Effector memory CD4-positive, alpha-beta T cell (primary cell): ENCODE results near the gene MYLK.

Experiments
- DNase-seq, 3 donors: peaks; one replicate each; pipeline ENCODE4 v3.0.0-alpha.2; 2020
- H3K27ac ChIP-seq: 2 replicates; pipeline ENCODE4 v1.7.0; 2013; ENCODE audit warnings: mild to moderate bottlenecking, low read length, moderate library complexity; ENCODE audit not compliant: insufficient read depth, poor library complexity, severe bottlenecking
- H3K27me3 ChIP-seq: replicated peaks from 2 replicates; pipeline ENCODE4 v1.7.0; 2013; ENCODE audit warnings: mild to moderate bottlenecking, low read length; ENCODE audit not compliant: insufficient read depth, control insufficient read depth, poor library complexity, severe bottlenecking
- H3K36me3 ChIP-seq: 2 replicates; pipeline ENCODE4 v1.7.0; 2013; ENCODE audit warnings: mild to moderate bottlenecking, low read length, moderate library complexity; ENCODE audit not compliant: control insufficient read depth, insufficient read depth
- H3K4me1 ChIP-seq: 2 replicates; pipeline ENCODE4 v1.7.0; 2013; ENCODE audit warnings: low read length, mild to moderate bottlenecking; ENCODE audit not compliant: control insufficient read depth, insufficient read depth, poor library complexity, severe bottlenecking
- H3K4me3 ChIP-seq: 2 replicates; pipeline ENCODE4 v1.7.0; 2013; ENCODE audit warnings: low read length, low read depth, mild to moderate bottlenecking; ENCODE audit not compliant: insufficient read depth, poor library complexity, severe bottlenecking
- H3K9me3 ChIP-seq: 2 replicates; pipeline ENCODE4 v1.7.0; 2013; ENCODE audit warnings: mild to moderate bottlenecking, low read length, moderate library complexity; ENCODE audit not compliant: control insufficient read depth

The MYLK gene

DNA sequence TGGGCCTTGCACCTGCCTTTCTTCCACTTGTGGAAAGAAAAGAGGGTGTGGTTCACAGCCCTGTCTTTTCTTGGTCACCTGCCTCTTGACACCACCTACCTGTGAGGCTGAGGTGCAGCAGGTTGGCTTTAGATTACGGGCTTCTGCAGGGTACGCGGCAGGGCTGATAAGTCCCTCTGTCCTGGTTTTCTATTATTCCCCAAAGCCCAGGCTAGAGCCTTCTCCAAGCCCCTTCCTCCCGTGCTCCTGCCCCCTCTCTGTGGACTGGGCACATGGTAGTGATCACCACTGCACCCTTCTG is 254.4 kb downstream of the MYLK start:
- Histone ChIP-seq H3K27me3 (no peaks in the 10 kb centered on the region), H3K9me3 (no peaks in the 10 kb centered on the region), H3K27ac (no peak overlapping the region), H3K4me1 (no peaks in the 10 kb centered on the region), H3K4me3 (no peak overlapping the region), H3K36me3 (no peaks in the 10 kb centered on the region)
- no peak for DNase-seq

DNA sequence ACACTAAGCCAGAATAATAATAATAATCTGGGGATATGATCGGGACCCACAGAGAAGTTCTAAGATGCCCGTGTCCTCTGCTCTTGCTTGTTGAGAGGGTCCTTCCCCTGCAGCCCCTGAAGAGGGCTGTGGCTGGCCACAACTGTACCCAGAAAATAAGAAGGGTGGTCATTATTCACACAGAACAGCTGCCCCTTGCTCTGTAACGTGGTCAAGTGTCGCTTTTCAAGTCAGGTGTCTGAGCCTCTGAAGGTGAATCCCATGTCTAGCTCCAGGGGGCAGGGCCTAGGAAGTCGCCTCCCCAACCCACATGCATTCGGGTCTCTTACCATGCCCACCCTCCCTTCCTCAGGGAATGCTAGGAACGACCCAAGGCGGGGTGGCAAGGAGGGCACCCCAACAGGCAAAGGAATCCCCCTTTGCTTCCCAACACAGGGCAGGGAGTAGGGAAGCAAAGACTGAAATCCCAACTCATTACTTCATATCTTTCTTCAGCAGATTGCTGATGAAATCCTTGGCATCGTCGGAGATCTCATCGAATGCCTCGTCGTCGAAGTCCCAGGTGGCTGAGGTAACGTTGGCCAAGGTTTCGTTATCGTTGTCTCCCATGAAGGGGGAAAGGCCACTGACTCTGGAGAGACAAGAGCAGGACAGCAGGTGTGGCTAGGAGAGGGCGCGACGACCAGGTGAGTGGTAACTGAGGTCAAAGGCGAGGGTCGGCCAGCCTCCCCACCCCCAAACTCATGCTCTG is 255.0 kb downstream of the MYLK start:
- H3K9me3 ChIP-seq = no peaks in the 10 kb centered on the region
- no peaks in the 10 kb centered on the region for H3K36me3 ChIP-seq
- no peak for DNase-seq
- H3K4me3 ChIP-seq = no peak overlapping the region
- no peak overlapping the region for H3K27ac ChIP-seq
- H3K4me1 ChIP-seq = no peaks in the 10 kb centered on the region
- H3K27me3 ChIP-seq = no peaks in the 10 kb centered on the region

DNA sequence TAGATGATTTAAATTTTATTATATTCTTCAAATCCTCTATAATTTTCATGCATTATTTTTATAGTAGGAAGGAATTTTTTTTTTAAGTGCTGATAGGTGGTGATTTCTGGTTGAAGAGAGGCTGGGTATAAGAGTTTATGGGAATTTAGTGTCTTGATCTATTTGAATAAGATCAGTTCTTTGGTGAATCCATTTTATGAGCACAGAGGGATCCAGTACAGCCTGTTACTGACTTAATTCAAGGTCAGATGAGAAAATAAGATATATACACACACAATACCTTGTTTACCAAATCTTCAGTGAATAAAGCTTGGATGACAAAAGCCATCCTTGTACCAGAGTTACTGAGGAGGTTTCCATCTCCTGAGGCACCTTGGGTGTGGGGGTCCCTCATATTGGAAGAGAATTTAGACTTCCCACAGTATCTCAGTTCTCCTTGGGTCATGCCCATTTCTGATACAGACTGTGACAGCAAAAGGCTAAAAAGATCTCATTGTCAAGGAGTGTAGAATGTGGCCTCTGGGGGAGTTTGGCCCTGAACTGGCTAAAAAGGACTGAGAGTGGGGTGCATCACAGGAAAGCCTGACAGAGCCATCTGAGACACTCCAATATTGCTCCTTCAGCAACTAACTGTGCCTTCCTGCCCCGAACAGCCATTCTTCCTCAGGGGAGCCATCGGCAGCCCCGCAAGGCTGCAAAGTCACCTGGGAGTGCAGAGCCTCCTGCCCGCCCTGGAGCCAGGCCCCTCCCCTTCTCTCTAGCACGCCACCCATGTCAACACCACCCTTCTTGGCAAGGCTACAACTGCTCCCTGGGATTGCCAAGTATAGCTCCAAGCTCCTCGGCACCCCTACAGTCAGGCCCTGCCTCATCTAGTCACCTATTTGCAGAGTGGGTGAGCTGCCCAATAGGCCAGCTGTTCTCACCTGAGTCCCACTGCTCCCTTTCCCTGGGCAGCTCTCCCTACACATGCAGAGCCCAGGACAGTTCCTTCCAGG is 256.2 kb downstream of the MYLK start:
- Histone ChIP-seq H3K4me1 (no peaks in the 10 kb centered on the region), H3K27ac (no peak overlapping the region), H3K27me3 (no peaks in the 10 kb centered on the region), H3K9me3 (no peaks in the 10 kb centered on the region), H3K36me3 (no peaks in the 10 kb centered on the region), H3K4me3 (no peak overlapping the region)
- DNase-seq = no peak

DNA sequence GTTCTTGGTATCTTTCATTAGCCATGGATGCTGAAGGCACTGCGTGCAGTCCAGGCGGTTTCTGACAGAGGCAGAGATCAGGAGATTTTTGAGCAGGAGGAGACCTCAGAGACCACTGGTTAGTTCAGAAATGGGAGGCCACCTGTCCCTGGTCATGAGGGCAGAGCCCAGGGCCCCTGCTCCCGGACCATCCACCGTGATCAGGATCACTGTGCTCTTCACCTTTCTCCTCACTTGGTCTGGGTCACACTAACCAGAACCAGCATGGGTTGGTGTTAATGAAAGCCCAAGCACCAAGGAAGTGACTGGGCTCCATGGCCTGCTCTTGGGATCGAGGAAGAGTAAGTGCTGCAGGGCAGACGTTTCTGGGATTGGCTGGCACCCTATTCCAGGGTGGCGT is 257.3 kb downstream of the MYLK start:
- no peaks in the 10 kb centered on the region for H3K27me3 ChIP-seq
- H3K4me1 ChIP-seq = no peaks in the 10 kb centered on the region
- no peaks in the 10 kb centered on the region for H3K36me3 ChIP-seq
- DNase-seq = no peak
- H3K9me3 ChIP-seq = no peaks in the 10 kb centered on the region
- no peak overlapping the region for H3K4me3 ChIP-seq
- H3K27ac ChIP-seq = no peak overlapping the region

DNA sequence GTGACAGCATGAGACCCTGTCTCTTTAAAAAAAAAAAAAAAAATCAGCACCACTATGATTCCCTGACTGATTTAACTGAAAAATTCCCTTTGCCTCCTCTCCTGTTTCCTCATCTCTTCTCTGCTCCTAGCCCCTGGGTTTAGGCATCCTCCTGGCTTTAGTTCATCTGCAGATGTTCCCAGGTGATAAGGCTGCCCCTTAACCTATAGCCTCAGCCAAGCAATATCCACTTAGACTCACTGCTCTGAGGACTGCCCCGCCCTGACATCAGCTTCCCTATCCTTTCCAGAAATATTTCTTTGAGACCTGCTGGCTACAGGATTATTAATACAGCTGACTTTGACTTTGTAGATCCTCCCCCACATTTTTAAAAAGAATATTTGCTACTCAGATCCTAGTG is 259.8 kb downstream of the MYLK start:
- Histone ChIP-seq H3K4me1 (no peaks in the 10 kb centered on the region), H3K36me3 (no peaks in the 10 kb centered on the region), H3K4me3 (no peak overlapping the region), H3K9me3 (no peaks in the 10 kb centered on the region), H3K27ac (no peak overlapping the region), H3K27me3 (no peaks in the 10 kb centered on the region)
- DNase-seq = no peak

DNA sequence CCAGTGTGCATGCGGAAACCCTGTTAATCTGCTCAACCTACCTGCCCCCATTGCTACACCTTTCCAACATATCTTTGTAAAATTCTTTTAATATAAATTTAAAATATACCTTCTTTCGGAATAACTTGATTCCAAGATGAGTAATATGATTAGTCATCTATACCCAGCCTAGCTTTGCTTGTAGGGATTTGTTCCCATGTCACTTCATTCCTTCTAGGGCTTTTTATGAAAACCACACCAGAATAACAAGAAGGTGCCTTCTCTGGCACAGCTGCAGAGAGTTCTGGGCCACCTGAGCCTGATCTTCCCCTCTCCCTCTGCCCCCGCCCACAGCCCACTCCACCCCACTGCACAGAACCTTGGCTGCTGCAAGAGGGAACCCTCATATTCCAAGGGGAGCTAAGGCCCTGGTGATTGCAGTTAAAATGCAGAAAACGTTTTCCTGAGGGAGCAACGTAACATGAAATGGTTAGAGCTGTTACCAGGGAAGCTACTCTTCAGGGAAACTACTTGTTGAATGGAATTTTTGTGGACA is 260.7 kb downstream of the MYLK start:
- H3K9me3 ChIP-seq = no peaks in the 10 kb centered on the region
- no peaks in the 10 kb centered on the region for H3K36me3 ChIP-seq
- no peak overlapping the region for H3K4me3 ChIP-seq
- H3K4me1 ChIP-seq = no peaks in the 10 kb centered on the region
- H3K27ac ChIP-seq = no peak overlapping the region
- DNase-seq = no peak
- no peaks in the 10 kb centered on the region for H3K27me3 ChIP-seq

DNA sequence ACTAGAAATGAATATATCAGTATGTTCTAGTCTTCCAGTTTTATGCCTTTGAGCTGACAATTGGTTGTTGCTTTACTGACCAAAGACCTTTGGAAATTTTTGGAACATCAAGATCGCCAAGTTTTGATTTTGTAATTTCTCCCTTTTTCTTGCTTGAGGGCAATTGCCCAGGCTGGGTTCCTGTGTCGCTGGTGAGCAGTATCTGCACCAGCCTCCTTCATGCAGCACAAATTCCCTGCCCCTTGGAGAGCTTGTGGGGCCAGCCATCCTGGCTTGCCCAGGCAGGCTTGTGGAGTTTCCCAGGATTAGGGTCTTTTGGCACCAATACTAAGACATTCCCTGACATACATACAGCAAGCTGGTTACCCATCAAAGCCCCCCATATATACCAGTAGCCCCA is 261.4 kb downstream of the MYLK start:
- no peak overlapping the region for H3K27ac ChIP-seq
- H3K4me3 ChIP-seq = no peak overlapping the region
- H3K27me3 ChIP-seq = no peaks in the 10 kb centered on the region
- no peak for DNase-seq
- no peaks in the 10 kb centered on the region for H3K36me3 ChIP-seq
- no peaks in the 10 kb centered on the region for H3K9me3 ChIP-seq
- no peaks in the 10 kb centered on the region for H3K4me1 ChIP-seq

DNA sequence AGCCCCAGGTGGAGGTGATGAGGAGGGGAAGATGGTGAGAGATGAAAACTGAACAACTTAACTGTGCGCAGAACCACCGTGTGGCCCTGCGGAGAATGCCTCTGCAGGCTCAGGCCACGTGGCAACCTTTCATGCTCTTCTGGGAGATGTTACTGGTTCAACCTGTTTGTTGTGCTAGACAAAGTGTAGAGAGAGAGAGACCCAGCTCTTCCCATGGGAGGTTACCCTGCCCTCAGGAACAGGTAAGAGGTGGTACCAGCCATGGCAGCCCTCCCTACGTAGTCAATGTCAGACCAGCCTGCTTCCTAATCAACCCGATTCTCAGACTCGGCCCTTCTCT is 262.3 kb downstream of the MYLK start:
- H3K4me1 ChIP-seq = no peaks in the 10 kb centered on the region
- H3K36me3 ChIP-seq = no peaks in the 10 kb centered on the region
- no peak for DNase-seq
- H3K27ac ChIP-seq = no peak overlapping the region
- H3K4me3 ChIP-seq = no peak overlapping the region
- no peaks in the 10 kb centered on the region for H3K27me3 ChIP-seq
- H3K9me3 ChIP-seq = no peaks in the 10 kb centered on the region

DNA sequence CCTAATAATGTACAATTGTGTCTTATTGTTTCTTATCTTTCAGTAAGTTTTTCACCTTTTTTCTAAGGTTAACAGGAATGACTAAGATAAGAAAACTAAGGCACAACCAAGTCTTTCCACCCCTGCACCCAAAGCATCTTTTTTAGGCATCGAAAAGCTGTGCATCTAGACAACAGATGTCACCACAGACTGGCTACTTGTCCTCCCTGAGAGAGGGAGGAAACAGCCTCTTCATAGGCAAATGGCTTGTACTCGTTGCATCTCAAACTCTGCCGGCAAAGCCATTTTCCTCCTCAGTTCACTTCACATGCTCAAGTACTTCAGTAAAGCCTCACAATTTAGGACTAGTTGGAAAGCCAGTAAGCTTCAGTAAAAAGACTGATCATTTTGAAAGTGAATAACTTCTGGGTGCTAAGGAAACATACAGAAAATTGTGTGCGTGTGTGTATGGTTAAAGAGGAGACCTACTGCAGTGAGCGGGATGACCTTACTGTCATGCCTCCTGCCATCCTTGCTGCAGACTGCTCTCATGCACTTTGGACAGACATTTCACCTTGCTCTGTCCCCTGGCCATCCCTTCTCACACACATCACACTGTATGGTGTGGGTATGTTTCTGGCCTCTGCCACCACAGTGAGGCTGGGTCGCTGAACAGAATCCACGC is 262.8 kb downstream of the MYLK start:
- Histone ChIP-seq H3K36me3 (no peaks in the 10 kb centered on the region), H3K4me3 (no peak overlapping the region), H3K9me3 (no peaks in the 10 kb centered on the region), H3K27ac (no peak overlapping the region), H3K4me1 (no peaks in the 10 kb centered on the region), H3K27me3 (no peaks in the 10 kb centered on the region)
- no peak for DNase-seq

DNA sequence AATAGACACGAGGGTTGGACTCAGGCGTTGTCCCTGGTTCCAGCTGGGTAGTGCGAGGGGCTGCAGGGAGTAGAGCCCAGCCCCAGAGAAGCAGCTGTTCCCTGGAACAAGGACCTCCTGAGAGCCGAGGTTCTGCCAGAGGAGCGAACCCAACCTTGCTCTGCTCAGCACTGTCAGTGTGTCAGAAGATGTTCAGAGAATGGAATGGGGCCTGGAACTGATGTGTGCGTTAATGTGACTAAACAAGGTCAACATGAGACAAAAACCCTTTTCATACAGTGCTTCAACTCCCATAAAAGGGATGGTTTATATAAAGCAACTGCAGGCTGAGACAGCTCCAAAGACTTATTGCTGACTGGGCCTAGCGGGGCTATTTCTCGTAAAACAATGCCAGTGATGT is 263.8 kb downstream of the MYLK start:
- no peak overlapping the region for H3K4me3 ChIP-seq
- no peak overlapping the region for H3K27ac ChIP-seq
- H3K4me1 ChIP-seq = no peaks in the 10 kb centered on the region
- H3K9me3 ChIP-seq = no peaks in the 10 kb centered on the region
- H3K27me3 ChIP-seq = no peaks in the 10 kb centered on the region
- DNase-seq = no peak
- H3K36me3 ChIP-seq = no peaks in the 10 kb centered on the region
